H9 (cell line): ENCODE results near the gene NPHP4. TPM values are rescaled to one million over a fixed set of nuclear protein-coding genes. Genes with fewer than 3 reads are reported as not detected.

ENCODE experiments used
- DNase-seq: peaks from one replicate; pipeline ENCODE4 v3.0.0-alpha.2; 2017
- H2AFZ ChIP-seq: one replicate; pipeline ENCODE4 v1.6.1; 2013; ENCODE audit warnings: mild to moderate bottlenecking, low read length, control low read depth, moderate library complexity
- H2AK5ac ChIP-seq: 2 replicates; pipeline ENCODE4 v1.6.1; 2013; ENCODE audit warnings: low read length, control low read depth, mixed read lengths; ENCODE audit not compliant: insufficient read length
- H2BK120ac ChIP-seq: one replicate; pipeline ENCODE4 v1.6.1; 2013; ENCODE audit warnings: low read depth, mild to moderate bottlenecking, low read length, control low read depth, inconsistent platforms; ENCODE audit not compliant: poor library complexity, severe bottlenecking
- H2BK12ac ChIP-seq: 2 replicates; pipeline ENCODE4 v1.6.1; 2013; ENCODE audit warnings: low read length, control low read depth, mixed read lengths, low read depth; ENCODE audit not compliant: insufficient read length
- H2BK15ac ChIP-seq: 2 replicates; pipeline ENCODE4 v1.6.1; 2013; ENCODE audit warnings: low read depth, low read length, control low read depth
- H2BK20ac ChIP-seq: one replicate; pipeline ENCODE4 v1.6.1; 2013; ENCODE audit warnings: low read depth, mild to moderate bottlenecking, low read length, control low read depth, inconsistent platforms; ENCODE audit not compliant: poor library complexity, severe bottlenecking
- H2BK5ac ChIP-seq: 2 replicates; pipeline ENCODE4 v1.6.1; 2013; ENCODE audit warnings: low read length, control low read depth, mixed read lengths; ENCODE audit not compliant: insufficient read length
- H3K14ac ChIP-seq: 2 replicates; pipeline ENCODE4 v1.6.1; 2013; ENCODE audit warnings: low read length, control low read depth; ENCODE audit not compliant: insufficient read depth
- H3K18ac ChIP-seq: 2 replicates; pipeline ENCODE4 v1.6.1; 2013; ENCODE audit warnings: low read depth, mild to moderate bottlenecking, mixed read lengths, low read length, control low read depth; ENCODE audit not compliant: insufficient read length
- H3K23ac ChIP-seq: 2 replicates; pipeline ENCODE4 v1.6.1; 2013; ENCODE audit warnings: low read length, control low read depth, mixed read lengths, low read depth; ENCODE audit not compliant: insufficient read length
- H3K23me2 ChIP-seq: 2 replicates; pipeline ENCODE4 v1.6.1; 2013; ENCODE audit warnings: low read depth, mild to moderate bottlenecking, mixed read lengths, low read length, control low read depth; ENCODE audit not compliant: insufficient read length, poor library complexity, severe bottlenecking
- H3K27ac ChIP-seq: 2 replicates; pipeline ENCODE4 v1.5.1; 2013; ENCODE audit warnings: low read length, control low read depth, mixed read lengths, low read depth; ENCODE audit not compliant: insufficient read length
- H3K27me3 ChIP-seq: 2 replicates; pipeline ENCODE4 v1.6.1; 2013; ENCODE audit warnings: low read length, control low read depth, inconsistent platforms; ENCODE audit not compliant: insufficient read depth
- H3K4ac ChIP-seq: 2 replicates; pipeline ENCODE4 v1.6.1; 2013; ENCODE audit warnings: low read depth, mild to moderate bottlenecking, control low read depth, inconsistent platforms, low read length, moderate library complexity
- H3K4me1 ChIP-seq: 2 replicates; pipeline ENCODE4 v1.6.1; 2013; ENCODE audit warnings: low read length, control low read depth, inconsistent platforms; ENCODE audit not compliant: insufficient read depth
- H3K4me2 ChIP-seq: 2 replicates; pipeline ENCODE4 v1.6.1; 2013; ENCODE audit warnings: low read length, control low read depth, mixed read lengths; ENCODE audit not compliant: insufficient read length, insufficient read depth
- H3K56ac ChIP-seq: 2 replicates; pipeline ENCODE4 v1.6.1; 2013; ENCODE audit warnings: low read depth, mild to moderate bottlenecking, mixed read lengths, low read length, control low read depth; ENCODE audit not compliant: insufficient read length
- H3K79me1 ChIP-seq: 2 replicates; pipeline ENCODE4 v1.6.1; 2013; ENCODE audit warnings: low read depth, mild to moderate bottlenecking, moderate library complexity, low read length, control low read depth, inconsistent platforms; ENCODE audit not compliant: insufficient read depth, poor library complexity, severe bottlenecking
- H3K79me2 ChIP-seq: 2 replicates; pipeline ENCODE4 v1.6.1; 2013; ENCODE audit warnings: low read length, control low read depth, inconsistent platforms; ENCODE audit not compliant: insufficient read depth
- H3K9ac ChIP-seq: 2 replicates; pipeline ENCODE4 v1.6.1; 2013; ENCODE audit warnings: low read length, control low read depth, mixed read lengths; ENCODE audit not compliant: insufficient read length; ENCODE audit errors: extremely low read depth
- H3K9me3 ChIP-seq: one replicate; pipeline ENCODE4 v1.6.1; 2013; ENCODE audit warnings: low read depth, low read length, inconsistent platforms; ENCODE audit not compliant: control insufficient read depth
- H3T11ph ChIP-seq: one replicate; pipeline ENCODE4 v1.6.1; 2013; ENCODE audit warnings: mild to moderate bottlenecking, low read length, control low read depth, inconsistent platforms
- H4K20me1 ChIP-seq: one replicate; pipeline ENCODE4 v1.6.1; 2013; ENCODE audit not compliant: control insufficient read depth, insufficient read length, insufficient read depth
- H4K5ac ChIP-seq: 2 replicates; pipeline ENCODE4 v1.6.1; 2013; ENCODE audit warnings: low read depth, mild to moderate bottlenecking, mixed read lengths, low read length, control low read depth; ENCODE audit not compliant: insufficient read length
- H4K8ac ChIP-seq: replicated peaks from 2 replicates; pipeline ENCODE4 v1.6.1; 2013; ENCODE audit warnings: low read length, control low read depth, mixed read lengths, low read depth; ENCODE audit not compliant: insufficient read length
- H4K91ac ChIP-seq: 2 replicates; pipeline ENCODE4 v1.6.1; 2013; ENCODE audit warnings: low read depth, mild to moderate bottlenecking, moderate library complexity, mixed read lengths, low read length, control low read depth; ENCODE audit not compliant: insufficient read length
- H3K27ac Mint-ChIP-seq, 3 experiments: 2 replicates in 2 of 3; 3 replicates in 1 of 3; pipeline ENCODE4 v1.8.0; 2020 to 2021; ENCODE audit warnings: mixed read lengths in 3 of 3, mild to moderate bottlenecking in 1 of 3, moderate library complexity in 1 of 3
- H3K27me3 Mint-ChIP-seq: 2 replicates; pipeline ENCODE4 v1.8.0; 2021; ENCODE audit warnings: low read depth, mild to moderate bottlenecking, moderate library complexity, mixed read lengths
- H3K36me3 Mint-ChIP-seq, 3 experiments: 2 replicates in 2 of 3; 3 replicates in 1 of 3; pipeline ENCODE4 v1.8.0; 2020 to 2021; ENCODE audit warnings: low read depth in 3 of 3, mixed read lengths in 3 of 3; ENCODE audit not compliant: insufficient read depth in 1 of 3
- H3K4me1 Mint-ChIP-seq, 2 experiments: 2 replicates each; pipeline ENCODE4 v1.8.0; 2020; ENCODE audit warnings: mixed read lengths in 2 of 2
- H3K4me3 Mint-ChIP-seq, 2 experiments: 2 replicates in 1 of 2; 3 replicates in 1 of 2; pipeline ENCODE4 v1.8.0; 2020 to 2021; ENCODE audit warnings: mild to moderate bottlenecking in 2 of 2, mixed read lengths in 2 of 2, moderate library complexity in 1 of 2
- H3K9me3 Mint-ChIP-seq, 2 experiments: 2 replicates in 1 of 2; 3 replicates in 1 of 2; pipeline ENCODE4 v1.8.0; 2020; ENCODE audit warnings: mild to moderate bottlenecking in 2 of 2, mixed read lengths in 2 of 2, moderate library complexity in 1 of 2
- WGBS: extraction: QIAGEN DNeasy Blood & Tissue Kit; methylation state at CpG from one replicate; pipeline ENCODE4 v1.1.7; 2013; ENCODE audit warnings: missing lambda C conversion rate, low lambda C conversion rate, mixed read lengths; ENCODE audit not compliant: insufficient read length; ENCODE audit errors: extremely low coverage; 5-methylcytosine and 5-hydroxymethylcytosine counted together
- total RNA-seq: library from RNA; stranded (reverse); gene quantifications from 2 replicates; pipeline ENCODE4 v1.2.1, GENCODE V29; 2021
- TF ChIP-seq, protein P1 (sequence below): fragments of 200-600 bp; sonication (generic); conservative IDR thresholded peaks from 3 replicates; pipeline ENCODE4 v1.8.0; 2021; ENCODE audit warnings: antibody characterized with exemption, mild to moderate bottlenecking

NPHP4 gene
- total RNA-seq, 1 experiment from 2014 or later, result 17.6 TPM

DNA sequence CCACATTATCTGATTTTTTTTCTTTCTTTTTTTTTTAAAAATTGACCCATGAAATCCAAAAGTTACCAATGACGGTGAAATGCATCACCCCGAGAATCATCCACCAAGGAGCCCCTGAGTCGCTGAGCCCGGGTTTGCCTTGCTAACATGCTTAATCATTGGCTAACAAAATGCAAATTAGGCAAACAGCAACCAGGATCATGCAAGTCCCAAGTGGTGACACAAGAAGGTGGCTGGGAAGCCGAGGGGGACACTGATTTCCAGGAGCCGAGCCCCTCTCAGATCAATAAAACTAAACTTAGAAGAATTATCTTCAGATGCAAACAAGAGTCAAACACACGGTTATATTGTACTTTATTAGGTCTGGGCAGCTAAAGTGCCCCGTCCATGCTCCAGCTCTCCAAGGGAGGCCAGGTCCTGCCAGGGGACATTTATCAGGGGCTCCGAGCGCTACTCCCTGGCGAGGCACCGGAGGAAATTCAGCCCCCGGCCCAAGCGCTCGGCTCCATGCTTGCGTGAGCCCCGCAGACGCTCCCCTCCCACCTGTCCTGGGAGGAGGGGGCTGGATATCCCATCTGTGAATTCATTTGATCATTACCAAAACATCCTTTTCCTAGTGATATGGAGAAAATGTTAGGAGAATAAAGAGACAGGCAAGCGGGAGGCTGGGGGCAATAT is 154.1 kb downstream of the NPHP4 start:
- H3K56ac ChIP-seq, result no peak overlapping the region

More for the DNA sequence above, 154.1 kb downstream of the NPHP4 start:
- no peak overlapping the region for H3K4me2 ChIP-seq
- no peak for DNase-seq
- H3K23me2 ChIP-seq, result no peaks in the 10 kb centered on the region
- H3K79me1 ChIP-seq, result no peaks in the 10 kb centered on the region
- no peak overlapping the region for H3K27ac ChIP-seq
- no peaks in the 10 kb centered on the region for H4K20me1 ChIP-seq
- no CpG with 5 or more reads among the region's 19 CpGs for WGBS
- Mint-ChIP-seq H3K4me1 (peaks cover 15 to 29% of the 10 kb centered on the region in 2 experiments), H3K9me3 (no peaks in the 10 kb centered on the region; a peak in 1 of 5 replicates), H3K36me3 (no peaks in the 10 kb centered on the region), H3K27me3 (peaks cover 6% of the 10 kb centered on the region), H3K4me3 (no peak overlapping the region), H3K27ac (no peak overlapping the region)
- no peak overlapping the region for H2AK5ac ChIP-seq
- H4K5ac ChIP-seq, result no peak overlapping the region
- no peak overlapping the region for H4K8ac ChIP-seq
- TF ChIP-seq, protein P1, sequence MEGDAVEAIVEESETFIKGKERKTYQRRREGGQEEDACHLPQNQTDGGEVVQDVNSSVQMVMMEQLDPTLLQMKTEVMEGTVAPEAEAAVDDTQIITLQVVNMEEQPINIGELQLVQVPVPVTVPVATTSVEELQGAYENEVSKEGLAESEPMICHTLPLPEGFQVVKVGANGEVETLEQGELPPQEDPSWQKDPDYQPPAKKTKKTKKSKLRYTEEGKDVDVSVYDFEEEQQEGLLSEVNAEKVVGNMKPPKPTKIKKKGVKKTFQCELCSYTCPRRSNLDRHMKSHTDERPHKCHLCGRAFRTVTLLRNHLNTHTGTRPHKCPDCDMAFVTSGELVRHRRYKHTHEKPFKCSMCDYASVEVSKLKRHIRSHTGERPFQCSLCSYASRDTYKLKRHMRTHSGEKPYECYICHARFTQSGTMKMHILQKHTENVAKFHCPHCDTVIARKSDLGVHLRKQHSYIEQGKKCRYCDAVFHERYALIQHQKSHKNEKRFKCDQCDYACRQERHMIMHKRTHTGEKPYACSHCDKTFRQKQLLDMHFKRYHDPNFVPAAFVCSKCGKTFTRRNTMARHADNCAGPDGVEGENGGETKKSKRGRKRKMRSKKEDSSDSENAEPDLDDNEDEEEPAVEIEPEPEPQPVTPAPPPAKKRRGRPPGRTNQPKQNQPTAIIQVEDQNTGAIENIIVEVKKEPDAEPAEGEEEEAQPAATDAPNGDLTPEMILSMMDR, result no peak
- H3K9ac ChIP-seq, result no peak overlapping the region
- no peak overlapping the region for H2BK5ac ChIP-seq
- H3K4ac ChIP-seq, result no peak overlapping the region
- no peak overlapping the region for H2BK12ac ChIP-seq
- H3K4me1 ChIP-seq, result no peaks in the 10 kb centered on the region
- H2AFZ ChIP-seq, result no peak overlapping the region
- H3K18ac ChIP-seq, result no peak overlapping the region
- H3T11ph ChIP-seq, result no peak overlapping the region
- H2BK15ac ChIP-seq, result no peak overlapping the region
- no peak overlapping the region for H3K14ac ChIP-seq
- H3K9me3 ChIP-seq, result no peaks in the 10 kb centered on the region
- no peak overlapping the region for H4K91ac ChIP-seq
- no peak overlapping the region for H3K23ac ChIP-seq
- H2BK20ac ChIP-seq, result no peak overlapping the region
- no peaks in the 10 kb centered on the region for H3K79me2 ChIP-seq
- H3K27me3 ChIP-seq, result no peaks in the 10 kb centered on the region
- no peak overlapping the region for H2BK120ac ChIP-seq
